ENCODE measurements around the gene NTN1. TPM values are rescaled to one million over a fixed set of nuclear protein-coding genes. Genes with fewer than 3 reads are reported as not detected.

The NTN1 gene
- total RNA-seq, 1 experiment from 2014 or later: 1.2 TPM

GRCh38 chr17:9107527-9107926 lies 86.2 kb downstream of the NTN1 start:
- Mint-ChIP-seq H3K4me3 (no peak overlapping the region), H3K9me3 (no peaks in the 10 kb centered on the region), H3K27ac (peak overlapping the region in 1 of 3 experiments; percentile 52; a peak in 1 of 7 replicates), H3K36me3 (ENCODE audit: insufficient read depth in 1 of 3, low read depth in 3 of 3) (no peaks in the 10 kb centered on the region), H3K27me3 (ENCODE audit: low read depth) (peaks cover 4% of the 10 kb centered on the region; the same call in 1 of the 2 replicates), H3K4me1 (peaks cover 43 to 55% of the 10 kb centered on the region in 2 experiments)
- Histone ChIP-seq H3K23ac (ENCODE audit: insufficient read length, low read depth, low read length) (no peak overlapping the region), H3K4me1 (ENCODE audit: insufficient read depth, low read length) (peaks cover 11% of the 10 kb centered on the region; the same call in 1 of the 2 replicates), H3K18ac (ENCODE audit: insufficient read length, low read depth, low read length) (no peak overlapping the region), H2BK15ac (ENCODE audit: low read depth, low read length) (no peak overlapping the region), H4K20me1 (ENCODE audit: control insufficient read depth, insufficient read depth, insufficient read length) (no peaks in the 10 kb centered on the region), H3K9me3 (ENCODE audit: control insufficient read depth, low read depth, low read length) (no peaks in the 10 kb centered on the region), H2BK120ac (ENCODE audit: low read depth, low read length, poor library complexity, severe bottlenecking) (no peak overlapping the region), H3K27me3 (ENCODE audit: insufficient read depth, low read length) (no peaks in the 10 kb centered on the region), H2BK12ac (ENCODE audit: insufficient read length, low read depth, low read length) (no peak overlapping the region), H3T11ph (ENCODE audit: low read length) (no peak overlapping the region), H4K8ac (replicated peaks; ENCODE audit: insufficient read length, low read depth, low read length) (no peak overlapping the region), H3K56ac (ENCODE audit: insufficient read length, low read depth, low read length) (no peak overlapping the region), H2BK20ac (ENCODE audit: low read depth, low read length, poor library complexity, severe bottlenecking) (no peak overlapping the region), H4K91ac (ENCODE audit: insufficient read length, low read depth, low read length) (no peak overlapping the region), H3K14ac (ENCODE audit: insufficient read depth, low read length) (no peak overlapping the region), H3K9ac (ENCODE audit: extremely low read depth, insufficient read length, low read length) (no peak overlapping the region), H4K5ac (ENCODE audit: insufficient read length, low read depth, low read length) (no peak overlapping the region), H2BK5ac (ENCODE audit: insufficient read length, low read length) (no peak overlapping the region), H2AFZ (ENCODE audit: low read length) (no peak overlapping the region), H2AK5ac (ENCODE audit: insufficient read length, low read length) (no peak overlapping the region), H3K27ac (ENCODE audit: insufficient read length, low read depth, low read length) (no peak overlapping the region), H3K4ac (ENCODE audit: low read depth, low read length) (no peak overlapping the region), H3K23me2 (ENCODE audit: insufficient read length, low read depth, low read length, poor library complexity, severe bottlenecking) (no peaks in the 10 kb centered on the region), H3K79me1 (ENCODE audit: insufficient read depth, low read depth, low read length, poor library complexity, severe bottlenecking) (no peaks in the 10 kb centered on the region), H3K79me2 (ENCODE audit: insufficient read depth, low read length) (no peaks in the 10 kb centered on the region), H3K4me2 (ENCODE audit: insufficient read depth, insufficient read length, low read length) (no peak overlapping the region)
- no peak for DNase-seq
- WGBS (ENCODE audit: extremely low coverage, insufficient read length, low lambda C conversion rate): no CpG with 5 or more reads among the region's 4 CpGs
- no peak for TF ChIP-seq CTCF (conservative IDR thresholded peaks at IDR 0.05)
